ENCODE measurements around the gene KCNAB2. TPM values are rescaled to one million over a fixed set of nuclear protein-coding genes. Genes with fewer than 3 reads are reported as not detected.
A peak's percentile ranks its signal among the peaks of the same experiment; 100 is the strongest.

The KCNAB2 gene
- total and polyA plus RNA-seq, 4 donors: 1.8 to 5.9 (median 4.5) TPM

DNA sequence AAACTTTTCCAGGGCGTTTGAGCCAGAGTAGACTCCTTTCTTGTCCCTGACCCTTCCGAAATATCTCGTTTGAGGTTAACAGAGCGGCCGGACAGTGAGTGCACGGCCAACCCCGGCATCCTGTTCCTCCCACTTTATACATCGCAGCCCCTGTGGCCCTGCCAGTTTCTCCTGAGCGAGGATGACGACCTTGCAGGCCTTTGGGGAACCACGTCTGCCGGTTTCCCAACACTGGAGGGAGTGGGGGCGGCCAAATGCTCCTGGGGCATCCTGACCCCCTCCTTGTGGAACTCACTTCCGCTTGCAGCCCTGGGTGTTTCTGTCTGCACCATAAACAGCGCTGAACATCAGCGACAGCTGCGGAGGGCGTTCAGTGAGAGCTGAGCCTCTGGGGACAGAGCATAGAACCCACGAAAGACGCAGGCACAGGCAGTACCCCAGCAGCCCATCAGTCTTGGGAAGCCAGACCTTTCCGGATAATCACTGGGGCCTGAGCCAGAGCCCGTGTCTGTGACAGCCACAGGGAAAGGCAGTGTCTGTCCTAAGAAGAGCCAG is 4.8 kb upstream of the KCNAB2 start (continued):
- no peak for TF ChIP-seq TAF1 (conservative IDR thresholded peaks at IDR 0.05)

DNA sequence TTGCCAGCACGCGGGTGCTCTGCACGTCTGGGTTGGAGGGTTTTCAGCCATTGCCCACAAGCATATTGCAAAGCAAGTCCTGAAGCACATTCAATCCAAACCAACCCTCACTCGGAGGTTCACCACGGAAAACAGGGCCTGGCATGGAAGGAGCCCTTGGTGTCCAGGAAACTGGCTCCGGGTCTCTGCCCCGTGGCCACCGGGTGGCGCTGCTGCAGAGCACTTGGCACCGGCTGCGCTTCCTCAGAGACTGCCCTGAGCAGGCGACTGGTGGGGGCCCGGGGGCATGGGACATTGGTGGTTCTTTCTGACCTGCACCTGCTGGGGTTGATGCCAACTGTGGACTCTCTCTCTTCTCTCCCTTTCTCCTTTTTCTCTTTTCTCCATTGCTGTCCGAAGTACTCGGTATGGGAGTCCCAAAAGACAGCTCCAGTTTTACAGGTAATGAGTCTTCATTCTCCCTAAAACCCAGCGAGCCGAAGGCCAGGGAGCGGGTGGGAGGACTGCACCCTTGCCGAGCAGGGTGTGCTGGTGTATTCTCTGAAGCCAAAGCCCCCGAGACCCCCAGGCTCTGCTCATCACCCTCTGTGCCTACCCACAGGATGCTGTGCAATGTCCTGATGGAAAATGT is 4.1 kb upstream of the KCNAB2 start:
- Histone ChIP-seq H3K9ac (ENCODE audit: low read depth in 1 of 2, low read length in 2 of 2) (no peak overlapping the region), H3K4me3 (ENCODE audit: low read depth in 1 of 3, low read length in 3 of 3) (no peak overlapping the region), H3K9me3 (ENCODE audit: control insufficient read depth in 4 of 4, low read length in 3 of 4) (no peaks in the 10 kb centered on the region), H3K4me1 (ENCODE audit: control insufficient read depth in 4 of 4, insufficient read depth in 4 of 4, low read length in 3 of 4) (no peaks in the 10 kb centered on the region), H3K27me3 (ENCODE audit: control insufficient read depth in 4 of 4, insufficient read depth in 4 of 4, low read length in 3 of 4) (no peaks in the 10 kb centered on the region), H3K36me3 (ENCODE audit: control insufficient read depth in 4 of 4, insufficient read depth in 3 of 4, low read depth in 1 of 4, low read length in 3 of 4) (no peaks in the 10 kb centered on the region), H3K27ac (ENCODE audit: low read depth in 1 of 2, low read length in 2 of 2) (no peak overlapping the region)
- TF ChIP-seq, protein P1, sequence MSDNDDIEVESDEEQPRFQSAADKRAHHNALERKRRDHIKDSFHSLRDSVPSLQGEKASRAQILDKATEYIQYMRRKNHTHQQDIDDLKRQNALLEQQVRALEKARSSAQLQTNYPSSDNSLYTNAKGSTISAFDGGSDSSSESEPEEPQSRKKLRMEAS (IDR thresholded peaks at IDR 0.05): no peak
- TF ChIP-seq RAD21 (IDR thresholded peaks at IDR 0.05) (peak; percentile 27 to 57), FOXA2 (IDR thresholded peaks at IDR 0.05) (no peak), JUND (IDR thresholded peaks at IDR 0.05) (no peak)
- peak; percentile 45 for DNase-seq (ENCODE audit: low spot score)
- 54% methylated on average over 20 of the region's 20 CpGs for WGBS

DNA sequence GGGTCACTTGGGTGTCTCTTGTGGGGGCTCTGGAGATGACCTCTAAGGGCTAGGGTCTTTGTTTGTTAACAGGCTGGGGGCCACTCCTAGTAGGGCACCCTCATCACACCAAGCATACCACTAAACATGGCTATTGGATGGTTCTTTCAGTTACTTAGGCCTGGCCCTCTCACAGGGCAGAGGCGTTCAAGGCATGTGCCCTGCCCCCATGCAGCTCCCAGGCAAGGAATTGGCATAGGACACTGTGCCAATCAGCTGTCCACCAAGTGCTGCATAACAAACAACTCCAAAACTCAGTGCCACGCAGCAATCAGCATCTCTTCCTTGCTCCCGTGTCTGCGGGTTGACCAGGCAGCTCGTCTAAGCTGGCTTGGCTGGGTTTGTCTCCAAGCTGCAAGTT is 2.1 kb upstream of the KCNAB2 start:
- WGBS: 94% methylated on average over 5 of the region's 5 CpGs

More for the DNA sequence above, 2.1 kb upstream of the KCNAB2 start:
- H3K4me3 ChIP-seq (ENCODE audit: low read depth in 1 of 3, low read length in 3 of 3): no peak overlapping the region
- no peak overlapping the region for H3K9ac ChIP-seq (ENCODE audit: low read depth in 1 of 2, low read length in 2 of 2)
- TF ChIP-seq, protein P1 (IDR thresholded peaks at IDR 0.05): no peak
- no peak for TF ChIP-seq NR2F2 (IDR thresholded peaks at IDR 0.05)
- no peak for TF ChIP-seq RXRA (IDR thresholded peaks at IDR 0.05)
- TF ChIP-seq, protein P2, sequence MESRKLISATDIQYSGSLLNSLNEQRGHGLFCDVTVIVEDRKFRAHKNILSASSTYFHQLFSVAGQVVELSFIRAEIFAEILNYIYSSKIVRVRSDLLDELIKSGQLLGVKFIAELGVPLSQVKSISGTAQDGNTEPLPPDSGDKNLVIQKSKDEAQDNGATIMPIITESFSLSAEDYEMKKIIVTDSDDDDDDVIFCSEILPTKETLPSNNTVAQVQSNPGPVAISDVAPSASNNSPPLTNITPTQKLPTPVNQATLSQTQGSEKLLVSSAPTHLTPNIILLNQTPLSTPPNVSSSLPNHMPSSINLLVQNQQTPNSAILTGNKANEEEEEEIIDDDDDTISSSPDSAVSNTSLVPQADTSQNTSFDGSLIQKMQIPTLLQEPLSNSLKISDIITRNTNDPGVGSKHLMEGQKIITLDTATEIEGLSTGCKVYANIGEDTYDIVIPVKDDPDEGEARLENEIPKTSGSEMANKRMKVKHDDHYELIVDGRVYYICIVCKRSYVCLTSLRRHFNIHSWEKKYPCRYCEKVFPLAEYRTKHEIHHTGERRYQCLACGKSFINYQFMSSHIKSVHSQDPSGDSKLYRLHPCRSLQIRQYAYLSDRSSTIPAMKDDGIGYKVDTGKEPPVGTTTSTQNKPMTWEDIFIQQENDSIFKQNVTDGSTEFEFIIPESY (IDR thresholded peaks at IDR 0.05): no peak
- TF ChIP-seq JUND (IDR thresholded peaks at IDR 0.05): no peak
- TF ChIP-seq HNF4A (conservative IDR thresholded peaks at IDR 0.05): no peak
- TF ChIP-seq, protein P3, sequence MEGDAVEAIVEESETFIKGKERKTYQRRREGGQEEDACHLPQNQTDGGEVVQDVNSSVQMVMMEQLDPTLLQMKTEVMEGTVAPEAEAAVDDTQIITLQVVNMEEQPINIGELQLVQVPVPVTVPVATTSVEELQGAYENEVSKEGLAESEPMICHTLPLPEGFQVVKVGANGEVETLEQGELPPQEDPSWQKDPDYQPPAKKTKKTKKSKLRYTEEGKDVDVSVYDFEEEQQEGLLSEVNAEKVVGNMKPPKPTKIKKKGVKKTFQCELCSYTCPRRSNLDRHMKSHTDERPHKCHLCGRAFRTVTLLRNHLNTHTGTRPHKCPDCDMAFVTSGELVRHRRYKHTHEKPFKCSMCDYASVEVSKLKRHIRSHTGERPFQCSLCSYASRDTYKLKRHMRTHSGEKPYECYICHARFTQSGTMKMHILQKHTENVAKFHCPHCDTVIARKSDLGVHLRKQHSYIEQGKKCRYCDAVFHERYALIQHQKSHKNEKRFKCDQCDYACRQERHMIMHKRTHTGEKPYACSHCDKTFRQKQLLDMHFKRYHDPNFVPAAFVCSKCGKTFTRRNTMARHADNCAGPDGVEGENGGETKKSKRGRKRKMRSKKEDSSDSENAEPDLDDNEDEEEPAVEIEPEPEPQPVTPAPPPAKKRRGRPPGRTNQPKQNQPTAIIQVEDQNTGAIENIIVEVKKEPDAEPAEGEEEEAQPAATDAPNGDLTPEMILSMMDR (IDR thresholded peaks at IDR 0.05; ENCODE audit: low read depth, low read length, missing input control): no peak
- no peak for TF ChIP-seq SP1 (IDR thresholded peaks at IDR 0.05)
- TF ChIP-seq, protein P4, sequence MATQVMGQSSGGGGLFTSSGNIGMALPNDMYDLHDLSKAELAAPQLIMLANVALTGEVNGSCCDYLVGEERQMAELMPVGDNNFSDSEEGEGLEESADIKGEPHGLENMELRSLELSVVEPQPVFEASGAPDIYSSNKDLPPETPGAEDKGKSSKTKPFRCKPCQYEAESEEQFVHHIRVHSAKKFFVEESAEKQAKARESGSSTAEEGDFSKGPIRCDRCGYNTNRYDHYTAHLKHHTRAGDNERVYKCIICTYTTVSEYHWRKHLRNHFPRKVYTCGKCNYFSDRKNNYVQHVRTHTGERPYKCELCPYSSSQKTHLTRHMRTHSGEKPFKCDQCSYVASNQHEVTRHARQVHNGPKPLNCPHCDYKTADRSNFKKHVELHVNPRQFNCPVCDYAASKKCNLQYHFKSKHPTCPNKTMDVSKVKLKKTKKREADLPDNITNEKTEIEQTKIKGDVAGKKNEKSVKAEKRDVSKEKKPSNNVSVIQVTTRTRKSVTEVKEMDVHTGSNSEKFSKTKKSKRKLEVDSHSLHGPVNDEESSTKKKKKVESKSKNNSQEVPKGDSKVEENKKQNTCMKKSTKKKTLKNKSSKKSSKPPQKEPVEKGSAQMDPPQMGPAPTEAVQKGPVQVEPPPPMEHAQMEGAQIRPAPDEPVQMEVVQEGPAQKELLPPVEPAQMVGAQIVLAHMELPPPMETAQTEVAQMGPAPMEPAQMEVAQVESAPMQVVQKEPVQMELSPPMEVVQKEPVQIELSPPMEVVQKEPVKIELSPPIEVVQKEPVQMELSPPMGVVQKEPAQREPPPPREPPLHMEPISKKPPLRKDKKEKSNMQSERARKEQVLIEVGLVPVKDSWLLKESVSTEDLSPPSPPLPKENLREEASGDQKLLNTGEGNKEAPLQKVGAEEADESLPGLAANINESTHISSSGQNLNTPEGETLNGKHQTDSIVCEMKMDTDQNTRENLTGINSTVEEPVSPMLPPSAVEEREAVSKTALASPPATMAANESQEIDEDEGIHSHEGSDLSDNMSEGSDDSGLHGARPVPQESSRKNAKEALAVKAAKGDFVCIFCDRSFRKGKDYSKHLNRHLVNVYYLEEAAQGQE (IDR thresholded peaks at IDR 0.05): no peak
- TF ChIP-seq HNF4G (IDR thresholded peaks at IDR 0.05): no peak
- TF ChIP-seq RAD21 (IDR thresholded peaks at IDR 0.05): no peak
- TF ChIP-seq, protein P5, sequence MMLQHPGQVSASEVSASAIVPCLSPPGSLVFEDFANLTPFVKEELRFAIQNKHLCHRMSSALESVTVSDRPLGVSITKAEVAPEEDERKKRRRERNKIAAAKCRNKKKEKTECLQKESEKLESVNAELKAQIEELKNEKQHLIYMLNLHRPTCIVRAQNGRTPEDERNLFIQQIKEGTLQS (IDR thresholded peaks at IDR 0.05): no peak
- no peak for TF ChIP-seq EGR1 (IDR thresholded peaks at IDR 0.05; ENCODE audit: low read depth in 2 of 2)
- no peak for TF ChIP-seq YY1 (IDR thresholded peaks at IDR 0.05)
- TF ChIP-seq GABPA (IDR thresholded peaks at IDR 0.05 in 1 of 2, conservative IDR thresholded peaks at IDR 0.05 in 1 of 2): no peak
- no peaks in the 10 kb centered on the region for H3K9me3 ChIP-seq (ENCODE audit: control insufficient read depth in 4 of 4, low read length in 3 of 4)
- no peak overlapping the region for H3K27ac ChIP-seq (ENCODE audit: low read depth in 1 of 2, low read length in 2 of 2)
- no peak for DNase-seq (ENCODE audit: low spot score)
- no peaks in the 10 kb centered on the region for H3K4me1 ChIP-seq (ENCODE audit: control insufficient read depth in 4 of 4, insufficient read depth in 4 of 4, low read length in 3 of 4)
- H3K27me3 ChIP-seq (ENCODE audit: control insufficient read depth in 4 of 4, insufficient read depth in 4 of 4, low read length in 3 of 4): no peaks in the 10 kb centered on the region
- H3K36me3 ChIP-seq (ENCODE audit: control insufficient read depth in 4 of 4, insufficient read depth in 3 of 4, low read depth in 1 of 4, low read length in 3 of 4): no peaks in the 10 kb centered on the region

Measured in liver (tissue), 9 donors.